GM12873 (cell line): ENCODE data around the gene SYNJ2BP.

Experiments
- TF ChIP-seq, protein P1 (sequence below): IDR thresholded peaks from 2 replicates; pipeline ENCODE4 v1.5.1; 2012; ENCODE audit warnings: low read depth, mild to moderate bottlenecking, moderate library complexity, low read length, control low read depth; ENCODE audit not compliant: insufficient read depth; ENCODE audit errors: missing control alignments

Gene SYNJ2BP

DNA sequence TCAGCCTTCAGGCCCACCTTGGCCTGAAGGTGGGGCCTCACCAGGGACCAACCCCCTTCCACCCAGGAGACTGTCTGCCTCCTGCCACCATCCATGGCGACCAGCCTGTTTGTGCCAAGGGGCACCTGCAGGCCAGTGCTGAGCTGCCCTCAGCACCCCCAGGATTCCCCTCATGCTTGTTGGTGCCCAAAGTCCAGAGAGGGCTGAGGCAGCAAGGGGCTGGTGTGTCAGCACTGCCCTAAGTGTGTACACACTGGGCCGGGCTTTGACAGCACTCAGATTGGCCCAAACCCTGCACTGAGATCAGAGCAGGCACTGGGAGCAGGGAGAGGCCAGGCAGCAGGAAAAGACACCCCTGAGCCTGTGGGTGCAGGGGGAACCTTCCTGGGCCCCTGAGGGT, 18.6 kb downstream of the SYNJ2BP start:
- TF ChIP-seq, protein P1, sequence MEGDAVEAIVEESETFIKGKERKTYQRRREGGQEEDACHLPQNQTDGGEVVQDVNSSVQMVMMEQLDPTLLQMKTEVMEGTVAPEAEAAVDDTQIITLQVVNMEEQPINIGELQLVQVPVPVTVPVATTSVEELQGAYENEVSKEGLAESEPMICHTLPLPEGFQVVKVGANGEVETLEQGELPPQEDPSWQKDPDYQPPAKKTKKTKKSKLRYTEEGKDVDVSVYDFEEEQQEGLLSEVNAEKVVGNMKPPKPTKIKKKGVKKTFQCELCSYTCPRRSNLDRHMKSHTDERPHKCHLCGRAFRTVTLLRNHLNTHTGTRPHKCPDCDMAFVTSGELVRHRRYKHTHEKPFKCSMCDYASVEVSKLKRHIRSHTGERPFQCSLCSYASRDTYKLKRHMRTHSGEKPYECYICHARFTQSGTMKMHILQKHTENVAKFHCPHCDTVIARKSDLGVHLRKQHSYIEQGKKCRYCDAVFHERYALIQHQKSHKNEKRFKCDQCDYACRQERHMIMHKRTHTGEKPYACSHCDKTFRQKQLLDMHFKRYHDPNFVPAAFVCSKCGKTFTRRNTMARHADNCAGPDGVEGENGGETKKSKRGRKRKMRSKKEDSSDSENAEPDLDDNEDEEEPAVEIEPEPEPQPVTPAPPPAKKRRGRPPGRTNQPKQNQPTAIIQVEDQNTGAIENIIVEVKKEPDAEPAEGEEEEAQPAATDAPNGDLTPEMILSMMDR, result no peak

DNA sequence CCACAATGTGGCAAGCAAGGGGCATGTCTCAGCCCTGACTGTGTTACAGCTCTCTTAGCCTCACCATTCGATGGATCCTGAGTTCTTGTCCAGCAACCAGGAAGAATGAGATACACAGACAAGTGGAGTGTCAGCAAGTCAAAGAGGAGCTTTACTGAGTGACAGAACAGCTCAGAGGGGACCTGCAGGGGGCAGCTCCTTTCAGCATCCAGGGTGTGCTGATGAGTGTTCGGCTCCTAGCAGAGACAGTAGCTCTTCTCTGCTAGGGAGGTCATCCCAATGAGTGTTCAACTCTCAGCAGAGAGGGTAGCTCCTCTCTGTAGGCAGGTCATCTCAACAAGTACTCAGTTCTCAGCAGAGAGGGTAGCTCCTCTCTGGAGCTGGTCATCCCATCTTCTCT, 19.1 kb downstream of the SYNJ2BP start:
- TF ChIP-seq, protein P1, result no peak

DNA sequence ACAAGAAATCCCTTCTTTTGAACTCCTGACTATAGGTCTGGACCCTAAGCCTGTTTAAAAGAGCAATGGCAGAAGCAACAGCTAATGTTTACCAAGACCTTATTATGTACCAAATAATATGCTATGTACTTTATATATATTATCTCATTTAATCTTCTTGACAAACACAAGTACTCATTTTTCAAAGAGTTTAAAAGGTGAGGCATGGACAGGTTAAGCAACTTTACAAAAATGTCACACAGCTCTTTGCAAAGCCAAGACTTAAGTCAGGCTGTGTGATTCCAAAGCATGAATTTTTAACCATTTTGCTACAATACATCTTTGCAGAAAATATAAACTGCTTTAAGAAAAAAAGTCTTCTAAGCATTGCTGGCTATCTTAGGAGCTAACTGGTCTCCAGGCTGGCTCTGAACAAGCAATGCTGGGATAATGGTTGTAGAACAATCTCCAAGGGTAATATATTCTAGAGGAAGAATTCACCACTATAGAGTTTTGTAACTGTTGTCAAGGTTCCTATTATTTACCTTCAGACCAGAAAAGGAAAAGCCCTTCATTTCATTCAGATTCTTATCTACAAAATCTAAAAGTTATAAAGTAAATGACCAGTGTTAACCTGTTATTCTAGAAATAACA, 22.1 kb downstream of the SYNJ2BP start:
- TF ChIP-seq, protein P1, result no peak

DNA sequence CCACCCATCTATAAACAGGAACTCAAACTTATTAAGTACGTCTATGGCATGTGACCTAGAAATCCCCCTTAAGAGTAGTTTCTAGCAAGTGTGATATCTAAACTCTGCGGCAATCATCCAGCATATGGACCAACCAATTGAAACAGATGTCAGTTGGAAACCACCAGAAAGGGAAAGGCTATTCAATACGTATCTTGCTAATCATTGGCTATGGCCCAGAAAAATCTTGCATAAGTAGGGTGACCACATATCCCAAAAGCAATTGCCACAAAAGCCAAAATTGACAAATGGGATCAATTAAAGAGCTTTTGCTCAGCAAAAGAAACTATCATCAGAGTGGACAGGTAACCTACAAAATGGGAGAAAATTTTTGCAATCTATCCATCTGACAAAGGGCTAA, 24.2 kb downstream of the SYNJ2BP start:
- TF ChIP-seq, protein P1, result no peak

DNA sequence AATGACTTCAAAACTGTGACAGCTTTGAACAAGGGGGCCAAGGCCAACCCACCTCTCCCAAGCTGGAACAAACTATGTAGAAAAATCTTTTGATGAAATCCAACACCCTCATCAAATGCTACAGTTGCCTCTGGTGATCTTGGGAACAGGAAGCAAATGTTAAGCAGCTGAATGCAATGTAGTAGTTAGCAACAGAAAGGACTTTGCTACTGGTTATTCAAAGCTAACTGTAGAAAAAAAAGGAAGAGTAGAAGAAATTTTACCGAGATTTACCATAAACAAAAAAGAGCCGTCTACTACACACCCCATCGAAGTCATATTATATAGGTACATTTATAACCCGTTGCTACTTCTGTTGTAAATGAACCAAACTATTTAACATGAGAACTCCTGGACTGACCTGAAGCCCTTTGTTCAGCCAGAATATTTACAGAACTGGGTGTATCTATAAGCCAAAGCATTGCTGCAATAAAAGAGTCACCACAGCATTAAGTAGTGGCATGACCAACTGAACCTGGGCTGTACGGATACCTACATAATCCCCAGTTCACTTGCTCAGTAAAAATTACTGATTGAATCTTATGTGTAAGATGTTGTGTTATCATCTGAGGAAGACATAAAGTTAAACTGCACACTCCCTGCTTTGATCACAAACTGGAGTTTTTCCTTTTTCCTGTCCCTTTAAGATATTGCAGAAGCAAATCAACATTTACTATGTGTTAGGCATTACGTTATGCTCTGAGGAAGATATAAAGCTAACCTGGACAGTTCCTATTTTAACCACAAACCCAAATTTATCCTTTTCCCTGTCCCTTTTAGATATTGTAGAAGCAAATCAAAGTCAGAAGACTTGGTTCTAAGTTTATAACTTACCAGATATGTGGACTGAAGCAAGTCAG, 25.1 kb downstream of the SYNJ2BP start:
- TF ChIP-seq, protein P1, result no peak

DNA sequence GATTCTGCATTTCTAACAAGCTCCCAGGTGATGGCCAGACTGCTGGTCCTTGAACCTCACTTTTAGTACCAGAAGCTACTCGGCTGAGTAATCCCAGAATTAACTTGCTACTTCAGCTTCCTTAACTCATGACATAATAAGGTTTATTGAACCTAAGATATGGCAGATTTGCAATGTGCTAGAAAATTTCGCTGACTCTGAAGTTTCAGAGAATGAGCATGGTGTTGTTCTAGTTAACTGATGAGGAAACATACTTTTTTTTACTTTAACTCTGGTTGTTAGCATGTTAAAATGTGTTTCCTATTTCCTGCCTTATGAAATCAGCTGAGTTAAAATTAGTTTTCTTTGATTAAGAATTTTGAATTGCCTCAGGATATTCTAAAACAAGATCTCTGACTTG, 34.4 kb downstream of the SYNJ2BP start:
- TF ChIP-seq, protein P1, result no peak

DNA sequence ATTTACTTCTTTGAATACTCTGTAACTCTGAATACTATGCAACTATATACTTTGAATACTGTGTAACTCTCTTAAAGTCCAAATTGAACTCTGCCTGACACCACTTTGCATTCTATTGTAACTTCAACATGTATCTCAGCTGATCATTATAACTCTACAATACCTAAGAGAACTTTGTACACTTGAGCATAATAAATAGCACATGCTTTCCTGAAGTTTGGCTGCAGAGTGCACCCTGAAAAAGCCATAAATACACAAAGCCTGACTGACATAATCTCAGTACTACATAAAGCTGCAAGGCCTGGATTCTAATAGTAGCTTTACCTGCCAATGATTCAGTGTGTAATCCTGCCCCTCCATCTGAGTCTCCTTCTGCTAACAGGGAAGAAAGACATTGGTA, 36.1 kb downstream of the SYNJ2BP start:
- TF ChIP-seq, protein P1, result no peak
